ENCODE data around the gene DNAL1. TPM values are rescaled to one million over a fixed set of nuclear protein-coding genes. Genes with fewer than 3 reads are reported as not detected.

The DNAL1 gene
- total and polyA plus RNA-seq, 10 of the 15 experiments (the other 5 are each of a cell fraction or from before 2014, with no cell fraction given): 2.4 to 18.2 (median 7.4) TPM

DNA sequence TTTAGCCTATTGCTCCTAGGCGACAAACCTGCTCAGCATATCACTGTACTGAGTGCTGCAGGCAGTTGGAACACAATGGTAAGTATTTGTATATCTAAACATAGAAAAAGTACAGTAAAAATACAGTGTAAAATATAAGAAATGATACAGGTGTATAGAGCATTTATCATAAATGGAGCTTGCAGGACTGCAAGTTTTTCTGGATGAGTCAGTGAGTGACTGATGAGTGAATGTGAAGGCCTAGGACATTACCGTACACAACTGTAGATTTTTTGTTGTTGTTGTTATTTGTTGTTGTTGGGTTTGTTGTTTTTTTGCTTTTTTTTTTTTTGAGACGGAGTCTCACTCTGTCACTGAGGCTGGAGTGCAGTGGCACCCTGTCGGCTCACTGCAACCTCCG is 36.0 kb downstream of the DNAL1 start (continued):
- TF ChIP-seq JUND (IDR thresholded peaks at IDR 0.05; ENCODE audit: low read depth, low read length) (no peak), SREBF1 (IDR thresholded peaks at IDR 0.05; ENCODE audit: low read length) (no peak)
- TF ChIP-seq, protein P1, sequence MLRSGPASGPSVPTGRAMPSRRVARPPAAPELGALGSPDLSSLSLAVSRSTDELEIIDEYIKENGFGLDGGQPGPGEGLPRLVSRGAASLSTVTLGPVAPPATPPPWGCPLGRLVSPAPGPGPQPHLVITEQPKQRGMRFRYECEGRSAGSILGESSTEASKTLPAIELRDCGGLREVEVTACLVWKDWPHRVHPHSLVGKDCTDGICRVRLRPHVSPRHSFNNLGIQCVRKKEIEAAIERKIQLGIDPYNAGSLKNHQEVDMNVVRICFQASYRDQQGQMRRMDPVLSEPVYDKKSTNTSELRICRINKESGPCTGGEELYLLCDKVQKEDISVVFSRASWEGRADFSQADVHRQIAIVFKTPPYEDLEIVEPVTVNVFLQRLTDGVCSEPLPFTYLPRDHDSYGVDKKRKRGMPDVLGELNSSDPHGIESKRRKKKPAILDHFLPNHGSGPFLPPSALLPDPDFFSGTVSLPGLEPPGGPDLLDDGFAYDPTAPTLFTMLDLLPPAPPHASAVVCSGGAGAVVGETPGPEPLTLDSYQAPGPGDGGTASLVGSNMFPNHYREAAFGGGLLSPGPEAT (IDR thresholded peaks at IDR 0.05; ENCODE audit: low read depth): no peak

DNA sequence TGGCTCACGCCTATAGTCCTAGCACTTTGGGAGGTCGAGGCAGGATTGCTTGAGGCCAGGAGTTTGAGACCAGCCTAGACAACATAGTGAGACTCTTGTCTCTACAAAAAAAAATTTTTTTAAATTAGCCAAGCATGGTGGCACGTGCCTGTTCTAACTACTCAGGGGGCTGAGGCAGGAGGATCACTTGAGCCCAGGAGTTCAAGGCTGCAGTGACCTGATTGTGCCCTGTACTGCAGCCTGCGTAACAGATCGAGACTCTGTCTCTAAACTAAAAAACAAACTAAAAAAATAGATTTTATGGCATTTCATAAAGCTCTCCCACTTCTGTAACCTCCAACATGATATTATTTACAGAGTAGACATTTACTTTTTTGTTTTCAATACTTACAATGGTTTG is 39.8 kb downstream of the DNAL1 start:
- H3K9ac ChIP-seq (ENCODE audit: control insufficient read depth, insufficient read depth, low read length): no peak overlapping the region
- H3K4me2 ChIP-seq (ENCODE audit: control insufficient read depth, insufficient read depth): no peak overlapping the region
- H3K27me3 ChIP-seq (replicated peaks in 1 of 2; ENCODE audit: control insufficient read depth in 2 of 2, insufficient read depth in 2 of 2, low read length in 1 of 2): no peaks in the 10 kb centered on the region
- no peak overlapping the region for H2AFZ ChIP-seq (ENCODE audit: control insufficient read depth, low read depth, low read length)
- DNase-seq (ENCODE audit: low read depth, low spot score): no peak
- H3K4me3 ChIP-seq: no peak overlapping the region
- no peak for FAIRE-seq
- ChIA-PET RAD21 (ENCODE audit: unreplicated experiment) (no interaction called here), SMC1A (ENCODE audit: uncharacterized antibody, unreplicated experiment) (interaction anchor here (0.8 to 1.0 kb wide), 2 partner anchors 9 to 83 kb away, joined by 3 read pairs; no protein-coding TSS in a partner anchor), POLR2A (no interaction called here), CTCF (no interaction called here)
- no peaks in the 10 kb centered on the region for H3K4me1 ChIP-seq (ENCODE audit: control insufficient read depth, insufficient read depth, low read length)
- BruUV-seq (replicated peaks): no TSS peak
- WGBS (ENCODE audit: insufficient coverage, insufficient replicate concordance, low lambda C conversion rate, missing lambda C conversion rate): 80% methylated on average over 5 of the region's 5 CpGs
- H3K9me3 ChIP-seq (replicated peaks; ENCODE audit: control insufficient read depth, insufficient read depth, low read length): no peaks in the 10 kb centered on the region
- no peaks in the 10 kb centered on the region for H4K20me1 ChIP-seq (ENCODE audit: control insufficient read depth, insufficient read depth)
- in situ Hi-C loops (cut with MboI) (no loop called here), intact Hi-C loops (cut with micrococcal nuclease; ENCODE audit: unreplicated experiment) (no loop called here)
- no peaks in the 10 kb centered on the region for H3K36me3 ChIP-seq (ENCODE audit: control insufficient read depth in 2 of 2, insufficient read depth in 2 of 2, low read length in 1 of 2)
- H3K27ac ChIP-seq (ENCODE audit: control insufficient read depth, insufficient read depth): no peak overlapping the region
- ATAC-seq: no peak
- H3K79me2 ChIP-seq (ENCODE audit: control insufficient read depth, insufficient read depth, low read length): no peaks in the 10 kb centered on the region
- TF ChIP-seq ZNF24 (IDR thresholded peaks at IDR 0.05) (no peak), FOXM1 (IDR thresholded peaks at IDR 0.05; ENCODE audit: low read depth, low read length) (no peak), FOS (IDR thresholded peaks at IDR 0.05; ENCODE audit: borderline replicate concordance, extremely low read depth, insufficient read length) (no peak), EED (IDR thresholded peaks at IDR 0.05; ENCODE audit: low read depth) (no peak), SIN3A (IDR thresholded peaks at IDR 0.05; ENCODE audit: low read depth, low read length) (no peak)
- TF ChIP-seq, protein P2, sequence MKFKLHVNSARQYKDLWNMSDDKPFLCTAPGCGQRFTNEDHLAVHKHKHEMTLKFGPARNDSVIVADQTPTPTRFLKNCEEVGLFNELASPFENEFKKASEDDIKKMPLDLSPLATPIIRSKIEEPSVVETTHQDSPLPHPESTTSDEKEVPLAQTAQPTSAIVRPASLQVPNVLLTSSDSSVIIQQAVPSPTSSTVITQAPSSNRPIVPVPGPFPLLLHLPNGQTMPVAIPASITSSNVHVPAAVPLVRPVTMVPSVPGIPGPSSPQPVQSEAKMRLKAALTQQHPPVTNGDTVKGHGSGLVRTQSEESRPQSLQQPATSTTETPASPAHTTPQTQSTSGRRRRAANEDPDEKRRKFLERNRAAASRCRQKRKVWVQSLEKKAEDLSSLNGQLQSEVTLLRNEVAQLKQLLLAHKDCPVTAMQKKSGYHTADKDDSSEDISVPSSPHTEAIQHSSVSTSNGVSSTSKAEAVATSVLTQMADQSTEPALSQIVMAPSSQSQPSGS (IDR thresholded peaks at IDR 0.05; ENCODE audit: low read length): no peak
- TF ChIP-seq, protein P3, sequence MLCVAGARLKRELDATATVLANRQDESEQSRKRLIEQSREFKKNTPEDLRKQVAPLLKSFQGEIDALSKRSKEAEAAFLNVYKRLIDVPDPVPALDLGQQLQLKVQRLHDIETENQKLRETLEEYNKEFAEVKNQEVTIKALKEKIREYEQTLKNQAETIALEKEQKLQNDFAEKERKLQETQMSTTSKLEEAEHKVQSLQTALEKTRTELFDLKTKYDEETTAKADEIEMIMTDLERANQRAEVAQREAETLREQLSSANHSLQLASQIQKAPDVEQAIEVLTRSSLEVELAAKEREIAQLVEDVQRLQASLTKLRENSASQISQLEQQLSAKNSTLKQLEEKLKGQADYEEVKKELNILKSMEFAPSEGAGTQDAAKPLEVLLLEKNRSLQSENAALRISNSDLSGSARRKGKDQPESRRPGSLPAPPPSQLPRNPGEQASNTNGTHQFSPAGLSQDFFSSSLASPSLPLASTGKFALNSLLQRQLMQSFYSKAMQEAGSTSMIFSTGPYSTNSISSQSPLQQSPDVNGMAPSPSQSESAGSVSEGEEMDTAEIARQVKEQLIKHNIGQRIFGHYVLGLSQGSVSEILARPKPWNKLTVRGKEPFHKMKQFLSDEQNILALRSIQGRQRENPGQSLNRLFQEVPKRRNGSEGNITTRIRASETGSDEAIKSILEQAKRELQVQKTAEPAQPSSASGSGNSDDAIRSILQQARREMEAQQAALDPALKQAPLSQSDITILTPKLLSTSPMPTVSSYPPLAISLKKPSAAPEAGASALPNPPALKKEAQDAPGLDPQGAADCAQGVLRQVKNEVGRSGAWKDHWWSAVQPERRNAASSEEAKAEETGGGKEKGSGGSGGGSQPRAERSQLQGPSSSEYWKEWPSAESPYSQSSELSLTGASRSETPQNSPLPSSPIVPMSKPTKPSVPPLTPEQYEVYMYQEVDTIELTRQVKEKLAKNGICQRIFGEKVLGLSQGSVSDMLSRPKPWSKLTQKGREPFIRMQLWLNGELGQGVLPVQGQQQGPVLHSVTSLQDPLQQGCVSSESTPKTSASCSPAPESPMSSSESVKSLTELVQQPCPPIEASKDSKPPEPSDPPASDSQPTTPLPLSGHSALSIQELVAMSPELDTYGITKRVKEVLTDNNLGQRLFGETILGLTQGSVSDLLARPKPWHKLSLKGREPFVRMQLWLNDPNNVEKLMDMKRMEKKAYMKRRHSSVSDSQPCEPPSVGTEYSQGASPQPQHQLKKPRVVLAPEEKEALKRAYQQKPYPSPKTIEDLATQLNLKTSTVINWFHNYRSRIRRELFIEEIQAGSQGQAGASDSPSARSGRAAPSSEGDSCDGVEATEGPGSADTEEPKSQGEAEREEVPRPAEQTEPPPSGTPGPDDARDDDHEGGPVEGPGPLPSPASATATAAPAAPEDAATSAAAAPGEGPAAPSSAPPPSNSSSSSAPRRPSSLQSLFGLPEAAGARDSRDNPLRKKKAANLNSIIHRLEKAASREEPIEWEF (IDR thresholded peaks at IDR 0.05; ENCODE audit: insufficient replicate concordance, low read depth, low read length): no peak
- TF ChIP-seq, protein P4, sequence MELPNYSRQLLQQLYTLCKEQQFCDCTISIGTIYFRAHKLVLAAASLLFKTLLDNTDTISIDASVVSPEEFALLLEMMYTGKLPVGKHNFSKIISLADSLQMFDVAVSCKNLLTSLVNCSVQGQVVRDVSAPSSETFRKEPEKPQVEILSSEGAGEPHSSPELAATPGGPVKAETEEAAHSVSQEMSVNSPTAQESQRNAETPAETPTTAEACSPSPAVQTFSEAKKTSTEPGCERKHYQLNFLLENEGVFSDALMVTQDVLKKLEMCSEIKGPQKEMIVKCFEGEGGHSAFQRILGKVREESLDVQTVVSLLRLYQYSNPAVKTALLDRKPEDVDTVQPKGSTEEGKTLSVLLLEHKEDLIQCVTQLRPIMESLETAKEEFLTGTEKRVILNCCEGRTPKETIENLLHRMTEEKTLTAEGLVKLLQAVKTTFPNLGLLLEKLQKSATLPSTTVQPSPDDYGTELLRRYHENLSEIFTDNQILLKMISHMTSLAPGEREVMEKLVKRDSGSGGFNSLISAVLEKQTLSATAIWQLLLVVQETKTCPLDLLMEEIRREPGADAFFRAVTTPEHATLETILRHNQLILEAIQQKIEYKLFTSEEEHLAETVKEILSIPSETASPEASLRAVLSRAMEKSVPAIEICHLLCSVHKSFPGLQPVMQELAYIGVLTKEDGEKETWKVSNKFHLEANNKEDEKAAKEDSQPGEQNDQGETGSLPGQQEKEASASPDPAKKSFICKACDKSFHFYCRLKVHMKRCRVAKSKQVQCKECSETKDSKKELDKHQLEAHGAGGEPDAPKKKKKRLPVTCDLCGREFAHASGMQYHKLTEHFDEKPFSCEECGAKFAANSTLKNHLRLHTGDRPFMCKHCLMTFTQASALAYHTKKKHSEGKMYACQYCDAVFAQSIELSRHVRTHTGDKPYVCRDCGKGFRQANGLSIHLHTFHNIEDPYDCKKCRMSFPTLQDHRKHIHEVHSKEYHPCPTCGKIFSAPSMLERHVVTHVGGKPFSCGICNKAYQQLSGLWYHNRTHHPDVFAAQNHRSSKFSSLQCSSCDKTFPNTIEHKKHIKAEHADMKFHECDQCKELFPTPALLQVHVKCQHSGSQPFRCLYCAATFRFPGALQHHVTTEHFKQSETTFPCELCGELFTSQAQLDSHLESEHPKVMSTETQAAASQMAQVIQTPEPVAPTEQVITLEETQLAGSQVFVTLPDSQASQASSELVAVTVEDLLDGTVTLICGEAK (IDR thresholded peaks at IDR 0.05; ENCODE audit: borderline replicate concordance): no peak

Measured in GM12878 (cell line).